ENCODE measurements around the gene KIAA1549.
"Not testable (repeated sequence)": the region's sequence is repeated elsewhere in the genome, so short reads cannot be mapped to it uniquely, and the experiment has no call there.

KIAA1549 gene

DNA sequence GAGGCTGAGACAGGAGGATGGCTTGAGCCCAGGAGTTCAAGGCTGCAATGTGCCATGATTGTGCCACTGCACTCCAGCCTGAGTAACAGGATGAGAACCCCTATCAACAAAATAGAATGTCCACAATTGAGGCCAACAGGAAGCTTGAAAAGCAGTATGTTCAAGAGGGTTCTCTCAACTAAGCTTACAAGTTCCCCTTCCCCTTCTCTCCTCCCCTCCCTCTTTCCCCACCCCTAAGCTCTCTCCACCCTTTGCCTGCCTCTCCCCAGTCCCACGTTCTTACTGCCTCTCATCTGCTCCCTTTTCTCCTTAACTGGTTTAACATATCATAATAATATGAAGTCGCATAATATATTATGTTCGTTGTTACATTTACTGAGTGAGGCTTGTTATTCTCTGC, 35.4 kb downstream of the KIAA1549 start:
- DNase-seq (ENCODE audit: low spot score) = no peak
- TF ChIP-seq, protein P1, sequence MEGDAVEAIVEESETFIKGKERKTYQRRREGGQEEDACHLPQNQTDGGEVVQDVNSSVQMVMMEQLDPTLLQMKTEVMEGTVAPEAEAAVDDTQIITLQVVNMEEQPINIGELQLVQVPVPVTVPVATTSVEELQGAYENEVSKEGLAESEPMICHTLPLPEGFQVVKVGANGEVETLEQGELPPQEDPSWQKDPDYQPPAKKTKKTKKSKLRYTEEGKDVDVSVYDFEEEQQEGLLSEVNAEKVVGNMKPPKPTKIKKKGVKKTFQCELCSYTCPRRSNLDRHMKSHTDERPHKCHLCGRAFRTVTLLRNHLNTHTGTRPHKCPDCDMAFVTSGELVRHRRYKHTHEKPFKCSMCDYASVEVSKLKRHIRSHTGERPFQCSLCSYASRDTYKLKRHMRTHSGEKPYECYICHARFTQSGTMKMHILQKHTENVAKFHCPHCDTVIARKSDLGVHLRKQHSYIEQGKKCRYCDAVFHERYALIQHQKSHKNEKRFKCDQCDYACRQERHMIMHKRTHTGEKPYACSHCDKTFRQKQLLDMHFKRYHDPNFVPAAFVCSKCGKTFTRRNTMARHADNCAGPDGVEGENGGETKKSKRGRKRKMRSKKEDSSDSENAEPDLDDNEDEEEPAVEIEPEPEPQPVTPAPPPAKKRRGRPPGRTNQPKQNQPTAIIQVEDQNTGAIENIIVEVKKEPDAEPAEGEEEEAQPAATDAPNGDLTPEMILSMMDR (IDR thresholded peaks at IDR 0.05; ENCODE audit: borderline replicate concordance, control extremely low read depth, extremely low read depth, insufficient read depth, missing control alignments) = no peak
- in situ Hi-C loops (cut with MboI; ENCODE audit: low sequenced_read_pairs, unreplicated experiment) = no loop called here

DNA sequence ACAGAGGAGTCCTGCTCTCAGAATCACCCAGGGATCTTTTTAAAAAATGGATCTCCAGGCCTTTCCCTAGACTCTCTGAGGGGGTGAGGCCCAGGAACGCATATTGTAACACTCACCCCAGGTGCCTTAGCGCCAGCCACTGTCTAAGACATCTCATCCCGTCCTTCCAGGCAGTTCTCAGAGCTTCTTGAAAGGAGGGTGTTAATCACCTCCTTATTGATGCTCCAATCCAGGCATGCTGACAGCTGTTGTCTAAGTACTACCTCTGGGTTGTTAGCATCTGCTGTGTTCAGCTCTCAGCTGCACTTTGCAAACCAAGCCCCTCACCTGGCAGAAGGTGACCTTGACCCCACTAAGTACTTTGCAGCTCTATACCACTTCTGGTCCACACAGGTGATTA, 36.0 kb downstream of the KIAA1549 start:
- TF ChIP-seq, protein P1 (IDR thresholded peaks at IDR 0.05; ENCODE audit: borderline replicate concordance, control extremely low read depth, extremely low read depth, insufficient read depth, missing control alignments) = no peak
- in situ Hi-C loops (cut with MboI; ENCODE audit: low sequenced_read_pairs, unreplicated experiment) = no loop called here
- no peak for DNase-seq (ENCODE audit: low spot score)

DNA sequence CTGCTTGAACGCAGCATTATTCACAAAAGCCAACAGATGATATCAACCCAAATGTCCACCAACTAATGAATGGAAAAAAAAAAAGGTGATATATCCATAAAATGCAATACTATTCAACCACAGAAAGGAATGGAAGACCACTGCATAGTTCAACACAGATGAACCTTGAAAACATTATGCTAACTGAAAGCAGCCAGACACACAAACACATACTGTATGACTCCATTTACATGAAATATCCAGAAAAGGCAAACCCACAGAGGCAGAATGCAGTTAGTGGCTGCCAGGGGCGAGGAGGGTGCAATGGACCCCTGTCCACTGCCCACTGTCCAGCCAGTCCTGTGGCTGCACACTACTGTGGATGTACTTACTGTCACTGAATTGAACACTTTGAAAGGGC, 36.6 kb downstream of the KIAA1549 start:
- TF ChIP-seq, protein P1 (IDR thresholded peaks at IDR 0.05; ENCODE audit: borderline replicate concordance, control extremely low read depth, extremely low read depth, insufficient read depth, missing control alignments) = no peak
- DNase-seq (ENCODE audit: low spot score) = no peak
- in situ Hi-C loops (cut with MboI; ENCODE audit: low sequenced_read_pairs, unreplicated experiment) = no loop called here

DNA sequence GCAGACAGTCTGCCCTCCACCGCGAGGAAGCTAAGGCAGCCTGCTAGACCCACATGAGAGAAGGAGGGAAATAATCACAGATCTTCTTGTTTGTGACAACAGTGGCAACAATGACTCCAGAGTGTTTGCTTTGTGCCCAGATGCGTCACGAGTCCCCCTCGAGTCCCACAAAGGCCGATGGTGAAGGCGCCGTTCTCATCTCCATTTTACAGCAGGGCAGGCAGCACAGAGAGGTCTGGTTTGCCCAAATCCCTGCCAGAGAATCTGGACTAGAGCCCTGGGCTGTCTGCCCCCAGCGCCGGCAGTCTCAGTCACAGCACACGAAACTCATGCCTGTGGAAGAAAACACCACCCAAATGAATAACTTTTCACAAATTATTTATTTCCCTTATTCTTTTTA, 38.1 kb downstream of the KIAA1549 start:
- no peak for DNase-seq (ENCODE audit: low spot score)
- in situ Hi-C loops (cut with MboI; ENCODE audit: low sequenced_read_pairs, unreplicated experiment) = no loop called here
- TF ChIP-seq, protein P1 (IDR thresholded peaks at IDR 0.05; ENCODE audit: borderline replicate concordance, control extremely low read depth, extremely low read depth, insufficient read depth, missing control alignments) = no peak

DNA sequence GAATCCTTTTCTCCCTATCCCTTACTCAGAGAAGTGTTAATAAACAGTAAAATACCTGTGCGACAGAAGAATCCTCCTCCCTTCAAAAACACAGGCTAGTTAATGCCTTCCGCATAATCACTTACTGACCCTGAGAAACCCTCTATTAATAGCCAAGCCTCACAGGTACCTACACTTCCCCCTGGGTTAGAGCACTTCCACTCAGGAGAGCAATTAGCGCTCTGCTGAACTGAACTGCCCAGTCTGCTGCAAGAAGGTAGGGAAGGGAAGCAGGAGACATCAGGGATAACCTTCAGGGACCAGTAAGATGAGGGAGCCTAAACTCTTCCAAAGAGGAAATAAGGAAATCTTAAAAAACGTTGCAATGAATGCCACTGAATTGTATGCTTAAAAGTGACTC, 39.6 kb downstream of the KIAA1549 start:
- no peak for DNase-seq (ENCODE audit: low spot score)
- in situ Hi-C loops (cut with MboI; ENCODE audit: low sequenced_read_pairs, unreplicated experiment) = no loop called here
- TF ChIP-seq, protein P1 (IDR thresholded peaks at IDR 0.05; ENCODE audit: borderline replicate concordance, control extremely low read depth, extremely low read depth, insufficient read depth, missing control alignments) = no peak

DNA sequence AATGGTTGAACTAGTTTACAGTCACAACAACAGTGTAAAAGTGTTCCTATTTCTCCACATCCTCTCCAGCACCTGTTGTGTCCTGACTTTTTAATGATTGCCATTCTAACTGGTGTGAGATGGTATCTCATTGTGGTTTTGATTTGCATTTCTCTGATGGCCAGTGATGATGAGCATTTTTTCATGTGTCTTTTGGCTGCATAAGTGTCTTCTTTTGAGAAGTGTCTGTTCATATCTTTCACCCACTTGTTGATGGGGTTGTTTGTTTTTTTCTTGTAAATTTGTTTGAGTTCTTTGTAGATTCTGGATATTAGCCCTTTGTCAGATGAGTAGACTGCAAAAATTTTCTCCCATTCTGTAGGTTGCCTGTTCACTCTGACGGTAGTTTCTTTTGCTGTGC, 40.6 kb downstream of the KIAA1549 start:
- in situ Hi-C loops (cut with MboI; ENCODE audit: low sequenced_read_pairs, unreplicated experiment); DNase-seq (ENCODE audit: low spot score): not testable (repeated sequence)

DNA sequence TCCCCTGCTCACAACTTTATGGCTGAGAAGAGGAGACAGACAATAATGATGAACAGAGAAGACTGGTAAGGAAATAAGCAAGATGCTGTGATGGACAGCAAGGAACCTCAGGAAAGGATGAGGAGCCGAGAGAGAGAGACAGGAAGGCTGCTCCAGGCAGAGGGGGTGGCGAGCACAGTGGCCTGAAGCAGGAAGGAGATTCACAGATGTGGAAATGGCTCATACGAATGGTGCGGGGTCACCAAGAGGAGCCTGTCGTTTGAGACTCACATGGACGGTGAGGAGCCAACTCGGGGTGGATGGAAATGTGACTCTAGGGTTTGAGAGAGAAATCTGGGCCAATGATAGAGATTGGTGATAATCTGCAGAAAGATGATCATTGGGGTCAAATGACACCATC, 43.7 kb downstream of the KIAA1549 start:
- TF ChIP-seq, protein P1 (IDR thresholded peaks at IDR 0.05; ENCODE audit: borderline replicate concordance, control extremely low read depth, extremely low read depth, insufficient read depth, missing control alignments) = no peak
- in situ Hi-C loops (cut with MboI; ENCODE audit: low sequenced_read_pairs, unreplicated experiment) = no loop called here
- no peak for DNase-seq (ENCODE audit: low spot score)
